Hepatocyte (in vitro differentiated cells): ENCODE results near the gene ZDHHC14. TPM values are rescaled to one million over a fixed set of nuclear protein-coding genes. Genes with fewer than 3 reads are reported as not detected.

Experiments
- DNase-seq: peaks from one replicate; pipeline ENCODE4 v3.0.0-alpha.2; 2016; ENCODE audit warnings: low spot score
- H2AFZ ChIP-seq: fragments of 200-600 bp; sonication (generic); 2 replicates; pipeline ENCODE4 v1.6.0; 2016; ENCODE audit warnings: antibody characterized with exemption, mild to moderate bottlenecking
- H3K27ac ChIP-seq: fragments of 200-600 bp; sonication (generic); 2 replicates; pipeline ENCODE4 v1.5.1; 2016; ENCODE audit warnings: mild to moderate bottlenecking
- H3K27me3 ChIP-seq: fragments of 200-600 bp; sonication (generic); 2 replicates; pipeline ENCODE4 v1.6.1; 2016
- H3K36me3 ChIP-seq: fragments of 200-600 bp; sonication (generic); replicated peaks from 2 replicates; pipeline ENCODE4 v1.5.1; 2016; ENCODE audit warnings: low read depth; ENCODE audit not compliant: insufficient read depth
- H3K4me1 ChIP-seq: fragments of 200-600 bp; sonication (generic); 2 replicates; pipeline ENCODE4 v1.5.1; 2016; ENCODE audit warnings: mild to moderate bottlenecking, moderate library complexity; ENCODE audit not compliant: insufficient read depth
- H3K4me2 ChIP-seq: fragments of 200-600 bp; sonication (generic); 2 replicates; pipeline ENCODE4 v1.6.0; 2016
- H3K4me3 ChIP-seq: fragments of 200-600 bp; sonication (generic); 2 replicates; pipeline ENCODE4 v1.5.1; 2016; ENCODE audit warnings: mild to moderate bottlenecking
- H3K79me2 ChIP-seq: fragments of 200-600 bp; sonication (generic); 2 replicates; pipeline ENCODE4 v1.6.0; 2017; ENCODE audit warnings: mild to moderate bottlenecking
- H3K9me2 ChIP-seq: fragments of 200-600 bp; sonication (generic); replicated peaks from 2 replicates; pipeline ENCODE4 v1.6.0; 2017; ENCODE audit warnings: mild to moderate bottlenecking; ENCODE audit not compliant: insufficient read depth
- H3K9me3 ChIP-seq: fragments of 200-600 bp; sonication (generic); 2 replicates; pipeline ENCODE4 v1.5.1; 2016; ENCODE audit warnings: low read depth, mild to moderate bottlenecking
- H4K20me1 ChIP-seq: fragments of 200-600 bp; sonication (generic); 2 replicates; pipeline ENCODE4 v1.6.0; 2016; ENCODE audit warnings: mild to moderate bottlenecking; ENCODE audit not compliant: insufficient read depth, poor library complexity, severe bottlenecking
- CTCF ChIP-seq: fragments of 200-600 bp; sonication (generic); IDR thresholded peaks from 2 replicates; pipeline ENCODE4 v1.5.1; 2016; ENCODE audit warnings: antibody characterized with exemption, mild to moderate bottlenecking; ENCODE audit not compliant: poor library complexity
- EZH2 ChIP-seq: fragments of 200-600 bp; sonication (generic); IDR thresholded peaks from 2 replicates; pipeline ENCODE4 v1.6.1; 2016; ENCODE audit warnings: antibody characterized with exemption, mild to moderate bottlenecking, borderline replicate concordance
- EZH2phosphoT487 ChIP-seq: fragments of 200-600 bp; sonication (generic); IDR thresholded peaks from one replicate; pipeline ENCODE4 v1.6.1; 2018; ENCODE audit warnings: antibody characterized with exemption, mild to moderate bottlenecking, low read depth, moderate library complexity; ENCODE audit not compliant: unreplicated experiment, severe bottlenecking
- WGBS: methylation state at CpG from one replicate; pipeline ENCODE4 v1.1.6; 2016; ENCODE audit warnings: low lambda C conversion rate; ENCODE audit errors: missing lambda C conversion rate; 5-methylcytosine and 5-hydroxymethylcytosine counted together
- polyA plus RNA-seq: library from polyadenylated mRNA; unstranded; fragments of >200 nt; fragmentation: Nextera tagmentation; extraction: Ambion mirVana; gene quantifications from 2 replicates; pipeline ENCODE4 v1.2.1, GENCODE V29; 2016
- total RNA-seq: library from RNA; depleted of rRNA; stranded (reverse); fragments of >200 nt; gene quantifications from 2 replicates; pipeline ENCODE4 v1.2.3, GENCODE V29; 2014

ZDHHC14 gene
- total and polyA plus RNA-seq, 2 experiments from 2014 or later = 11.8 to 25.2 TPM

- TF ChIP-seq CTCF (no peak), EZH2 (no peak), EZH2phosphoT487 (no peak)
- H4K20me1 ChIP-seq = no peaks in the 10 kb centered on the region
- no peaks in the 10 kb centered on the region for H3K79me2 ChIP-seq
- H3K27ac ChIP-seq = no peak overlapping the region
- DNase-seq = no peak
- no peaks in the 10 kb centered on the region for H3K9me3 ChIP-seq
- H3K4me1 ChIP-seq = no peaks in the 10 kb centered on the region
- no peaks in the 10 kb centered on the region for H3K9me2 ChIP-seq
- no peak overlapping the region for H3K4me2 ChIP-seq
- no peak overlapping the region for H3K4me3 ChIP-seq
- no peaks in the 10 kb centered on the region for H3K27me3 ChIP-seq
- no peak overlapping the region for H2AFZ ChIP-seq
- H3K36me3 ChIP-seq = no peaks in the 10 kb centered on the region
- 87% methylated on average over 3 of the region's 3 CpGs for WGBS
These were observed 19.1 kb upstream of the ZDHHC14 start for GRCh38 chr6:157361886-157362285.

- Histone ChIP-seq H3K79me2 (no peaks in the 10 kb centered on the region), H3K27me3 (no peaks in the 10 kb centered on the region), H3K9me3 (no peaks in the 10 kb centered on the region), H3K27ac (no peak overlapping the region), H3K4me2 (no peak overlapping the region), H3K4me1 (no peaks in the 10 kb centered on the region), H4K20me1 (no peaks in the 10 kb centered on the region), H3K36me3 (no peaks in the 10 kb centered on the region), H2AFZ (no peak overlapping the region), H3K4me3 (no peak overlapping the region), H3K9me2 (no peaks in the 10 kb centered on the region)
- DNase-seq = no peak
- WGBS = 91% methylated on average over 1 of the region's 1 CpG
- TF ChIP-seq EZH2phosphoT487 (no peak), EZH2 (no peak), CTCF (no peak)
These were observed 16.3 kb upstream of the ZDHHC14 start for GRCh38 chr6:157364705-157365104.

GRCh38 chr6:157366648-157367047 lies 14.3 kb upstream of the ZDHHC14 start:
- Histone ChIP-seq H3K27me3 (no peaks in the 10 kb centered on the region), H3K36me3 (no peaks in the 10 kb centered on the region), H2AFZ (no peak overlapping the region), H3K4me3 (no peak overlapping the region), H4K20me1 (no peaks in the 10 kb centered on the region), H3K9me2 (no peaks in the 10 kb centered on the region), H3K4me1 (no peaks in the 10 kb centered on the region), H3K4me2 (no peak overlapping the region), H3K9me3 (no peaks in the 10 kb centered on the region), H3K79me2 (no peaks in the 10 kb centered on the region), H3K27ac (no peak overlapping the region)
- no peak for DNase-seq
- 91% methylated on average over 11 of the region's 11 CpGs for WGBS
- no peak for TF ChIP-seq CTCF
- no peak for TF ChIP-seq EZH2phosphoT487
- no peak for TF ChIP-seq EZH2
